HG03025 (cell line): ENCODE measurements around the gene EDNRB.
A peak's percentile ranks its signal among the peaks of the same experiment; 100 is the strongest.
"Not testable (repeated sequence)": the region's sequence is repeated elsewhere in the genome, so short reads cannot be mapped to it uniquely, and the experiment has no call there.

Experiments used
- ATAC-seq: cut with Tn5 transposase; IDR thresholded peaks from one replicate; pipeline ENCODE4 v1.9.1; 2021; ENCODE audit warnings: mild to moderate bottlenecking, moderate library complexity; ENCODE audit not compliant: unreplicated experiment, low FRiP score

The EDNRB gene

DNA sequence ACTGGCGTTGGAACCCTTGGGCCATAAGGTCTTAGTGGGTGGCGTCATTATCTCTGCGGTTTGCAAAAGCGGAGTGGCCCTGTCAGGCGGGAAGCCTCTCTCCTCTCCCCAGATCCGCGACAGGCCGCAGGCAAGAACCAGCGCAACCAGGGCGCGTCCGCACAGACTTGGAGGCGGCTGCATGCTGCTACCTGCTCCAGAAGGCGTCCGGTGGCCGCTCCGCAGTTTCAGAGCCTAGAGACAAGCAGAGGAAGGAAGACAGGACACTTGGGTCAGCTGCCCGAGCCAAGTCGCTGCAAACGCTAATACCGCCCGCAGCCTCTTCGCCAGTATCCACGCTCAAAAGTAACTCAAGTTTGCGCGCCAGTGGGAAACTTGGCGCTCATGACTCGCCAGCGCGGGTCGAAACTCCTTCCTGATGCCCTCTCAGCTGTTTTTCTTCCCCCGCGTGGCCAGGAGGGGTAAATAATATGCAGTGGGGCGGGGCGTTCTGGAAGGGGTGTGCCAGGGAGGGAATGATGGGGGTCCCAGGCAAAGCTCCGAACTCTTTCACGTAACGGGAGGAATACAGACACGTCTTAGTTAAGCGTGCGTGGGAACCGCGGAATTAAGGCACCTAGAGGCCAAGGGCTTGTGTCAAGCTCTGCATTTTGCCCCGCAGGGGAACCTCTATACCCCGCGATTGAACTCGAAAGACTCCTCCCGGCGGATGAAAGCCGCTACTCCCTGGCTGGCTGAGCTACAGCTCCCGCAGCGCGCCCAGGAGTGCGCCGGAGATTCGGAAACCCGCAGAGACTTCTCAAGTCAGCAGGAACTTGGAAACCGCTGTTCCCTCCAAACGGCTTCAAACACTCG, at the start of gene EDNRB:
Gene EDNRB, minus strand, starts transcription at position 441 of the 855 bp plus-strand sequence. Its CDS starts 258 bp downstream, at position 183.
- no peak for ATAC-seq

DNA sequence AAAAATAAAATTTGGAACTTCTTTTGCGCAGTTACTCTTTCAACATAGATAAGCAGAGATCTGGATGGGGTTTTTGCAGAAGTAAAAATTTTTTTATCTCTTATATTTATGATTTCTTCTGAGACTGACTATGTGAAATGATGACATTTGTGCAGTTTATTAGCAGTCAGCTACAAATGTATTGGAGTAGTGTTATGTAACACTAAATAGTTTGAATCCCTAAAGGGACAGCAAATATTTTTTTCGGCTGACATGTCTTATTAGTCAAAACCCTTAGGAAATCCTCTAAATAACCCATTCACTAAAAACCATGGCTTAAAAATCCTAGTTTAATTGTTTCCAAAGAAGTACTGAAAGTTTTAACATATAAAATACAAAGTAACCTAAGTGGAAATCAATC, 48.0 kb upstream of the EDNRB start:
- no peak for ATAC-seq

DNA sequence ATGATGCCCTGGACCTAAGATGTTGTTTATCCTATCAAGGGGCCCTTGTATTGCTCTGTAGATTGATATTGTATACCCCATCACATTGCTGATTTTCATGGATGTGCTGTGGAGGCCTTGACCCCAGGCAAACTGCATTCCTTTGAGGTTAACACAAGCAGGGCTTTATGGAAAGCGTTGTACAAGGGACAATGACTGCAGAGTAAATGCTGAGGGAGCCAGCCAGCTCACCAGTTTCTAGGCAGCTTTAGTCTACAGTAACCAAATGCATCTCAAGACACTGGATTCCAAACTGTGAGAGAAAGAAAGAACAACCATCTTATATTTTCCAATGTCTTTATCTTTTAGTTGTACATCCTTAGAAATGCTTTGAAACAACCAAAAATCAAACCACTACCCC, 34.1 kb upstream of the EDNRB start:
- no peak for ATAC-seq

DNA sequence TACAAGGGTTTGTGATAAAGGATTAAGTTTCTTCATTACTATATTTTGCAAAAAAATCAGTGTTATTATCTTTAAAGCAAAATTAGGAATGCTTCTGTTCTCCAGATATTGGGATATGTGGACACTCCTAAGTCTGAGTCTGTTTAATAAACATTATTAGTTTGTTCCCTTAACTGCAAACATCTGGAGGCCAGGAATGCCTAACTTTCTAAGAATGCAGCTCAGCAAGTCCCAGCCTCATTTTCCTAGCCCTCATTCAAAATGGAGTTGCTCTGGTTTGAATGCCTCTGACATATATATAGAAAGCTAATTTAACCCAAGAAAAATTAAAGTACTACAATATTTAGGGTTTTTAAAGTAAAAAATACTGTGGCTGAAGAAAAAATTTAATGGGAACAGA, 33.6 kb upstream of the EDNRB start:
- no peak for ATAC-seq

DNA sequence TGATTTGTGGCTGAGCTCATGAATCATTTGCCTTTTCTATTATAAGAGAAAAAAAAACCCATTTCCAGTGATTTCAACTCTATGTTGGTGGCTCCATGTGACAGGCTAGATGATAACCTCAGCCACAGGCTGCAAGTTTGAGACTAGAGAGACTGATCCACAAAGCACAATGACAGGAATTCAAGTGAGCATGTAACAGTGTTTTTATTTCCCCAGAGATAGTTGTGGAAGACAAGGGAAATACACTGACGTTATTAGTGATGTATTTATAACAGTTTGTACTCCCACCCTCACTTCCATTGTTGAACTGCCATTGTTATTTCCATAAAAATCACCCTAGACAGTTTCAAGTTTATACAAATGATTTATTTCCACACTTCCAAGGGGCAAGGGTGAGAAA, 27.9 kb upstream of the EDNRB start:
- no peak for ATAC-seq

DNA sequence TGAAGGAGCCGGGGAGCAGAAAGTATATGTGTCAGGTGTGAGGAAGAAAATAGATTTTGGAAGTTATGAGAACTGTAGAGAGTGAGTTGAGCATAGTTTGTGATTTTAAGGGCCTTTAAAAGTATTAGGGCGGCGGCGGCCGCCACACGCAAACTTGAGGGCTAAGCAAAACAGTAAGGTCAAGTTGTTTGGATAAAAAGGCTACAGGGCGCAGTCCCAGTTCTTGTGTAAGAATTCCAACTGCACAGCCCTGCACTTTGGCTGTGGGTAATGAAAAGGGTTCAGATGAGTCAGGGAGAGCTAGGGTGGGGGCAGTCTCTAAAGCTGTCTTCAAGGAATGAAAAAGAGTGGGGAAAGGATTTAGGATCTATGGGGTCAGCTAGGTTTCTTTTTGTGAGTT, 16.4 kb upstream of the EDNRB start:
- ATAC-seq = not testable (repeated sequence)

GRCh38 chr13:77930430-77930829, 11.8 kb upstream of the EDNRB start:
- no peak for ATAC-seq

DNA sequence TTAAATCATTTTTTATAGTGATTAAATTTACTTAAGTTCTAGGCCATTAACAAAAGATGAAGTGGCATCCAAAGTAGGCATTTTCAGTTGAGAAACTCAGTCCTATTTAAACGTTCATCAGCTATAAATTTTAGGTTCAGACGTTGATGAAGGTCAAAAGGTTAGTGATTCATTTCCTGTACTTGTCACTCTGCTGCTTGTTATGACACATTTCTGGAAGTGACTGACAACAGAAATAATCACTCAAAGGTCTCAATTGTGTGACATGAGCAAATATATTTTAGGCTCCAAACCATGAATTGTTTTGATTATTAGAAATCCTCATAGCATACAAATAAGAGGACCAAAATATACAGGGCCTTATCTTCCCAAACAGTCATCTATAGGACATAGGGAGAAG, 10.3 kb upstream of the EDNRB start:
- peak; percentile 63 for ATAC-seq

DNA sequence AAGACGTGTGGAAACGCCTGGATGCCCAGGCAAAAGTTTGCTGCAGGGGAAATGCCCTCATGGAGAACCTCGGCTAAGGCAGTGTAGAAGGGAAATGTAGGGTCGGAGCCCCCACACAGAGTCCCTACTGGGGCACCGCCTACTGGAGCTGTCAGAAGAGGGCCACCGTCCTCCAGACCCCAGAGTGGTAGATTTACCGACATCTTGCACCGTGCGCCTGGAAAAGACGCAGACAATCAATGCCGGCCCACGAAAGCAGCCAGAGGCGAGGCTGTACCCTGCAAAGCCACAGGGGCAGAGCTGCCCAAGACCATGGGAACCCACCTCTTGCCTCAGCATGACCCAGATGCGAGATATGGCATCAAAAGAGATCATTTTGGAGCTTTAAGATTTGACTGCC, 7.0 kb upstream of the EDNRB start:
- ATAC-seq = no peak

GRCh38 chr13:77919921-77920294, 1.3 kb upstream of the EDNRB start:
- ATAC-seq = no peak

DNA sequence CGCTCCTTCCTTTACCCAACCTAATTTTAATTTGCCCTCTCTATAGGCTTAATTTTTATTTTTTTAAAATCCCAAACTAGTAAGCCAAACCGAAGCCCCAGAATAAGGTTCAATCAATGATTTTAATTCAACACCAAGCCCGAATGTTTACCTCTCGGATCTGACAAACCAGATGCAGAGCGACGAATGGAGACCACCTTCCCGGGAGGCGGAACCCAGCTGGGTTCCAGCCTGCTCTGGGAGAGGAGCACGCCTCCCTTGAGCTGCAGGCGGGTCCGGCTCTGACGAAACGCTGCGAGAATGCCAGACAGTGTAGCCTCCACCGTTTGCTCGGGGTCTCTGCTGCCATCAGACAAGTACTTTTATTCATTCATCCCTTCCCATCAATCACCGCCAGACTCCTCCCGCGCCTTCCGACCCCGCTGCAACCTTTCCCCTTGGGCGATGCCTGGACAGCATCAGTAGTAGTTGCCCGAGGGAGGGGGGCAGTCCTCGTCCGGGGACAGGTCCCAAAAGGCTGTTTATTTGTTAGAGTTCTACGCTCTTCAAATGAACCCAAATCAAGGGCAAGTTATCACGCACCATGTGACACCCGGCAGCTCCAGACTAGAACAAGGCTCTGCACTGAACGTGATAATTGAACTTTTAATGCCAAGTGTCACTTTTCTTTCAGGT, 752 bp upstream of the EDNRB start:
- ATAC-seq = no peak

DNA sequence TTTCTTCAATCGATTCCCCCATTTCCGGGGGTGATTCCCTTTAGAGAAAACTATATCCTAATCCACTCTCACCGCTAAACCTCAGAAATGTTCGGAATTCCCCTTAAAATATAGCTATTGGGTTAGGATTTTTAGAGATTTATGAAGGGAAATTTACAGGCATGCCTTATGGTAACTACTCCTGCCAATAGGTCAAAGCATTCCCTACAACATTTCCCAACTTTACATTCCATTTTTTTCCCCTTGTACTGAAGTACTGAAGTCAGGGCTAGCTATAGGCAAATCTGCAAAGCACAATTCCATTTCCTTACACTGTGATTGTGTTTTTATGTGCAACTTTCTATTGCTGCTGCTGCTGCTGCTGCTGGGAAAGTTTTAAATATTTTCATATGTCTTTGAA, 2.1 kb downstream of the EDNRB start:
- no peak for ATAC-seq

- ATAC-seq = no peak
Measured at GRCh38 chr13:77915686-77916085, 2.9 kb downstream of the EDNRB start.

DNA sequence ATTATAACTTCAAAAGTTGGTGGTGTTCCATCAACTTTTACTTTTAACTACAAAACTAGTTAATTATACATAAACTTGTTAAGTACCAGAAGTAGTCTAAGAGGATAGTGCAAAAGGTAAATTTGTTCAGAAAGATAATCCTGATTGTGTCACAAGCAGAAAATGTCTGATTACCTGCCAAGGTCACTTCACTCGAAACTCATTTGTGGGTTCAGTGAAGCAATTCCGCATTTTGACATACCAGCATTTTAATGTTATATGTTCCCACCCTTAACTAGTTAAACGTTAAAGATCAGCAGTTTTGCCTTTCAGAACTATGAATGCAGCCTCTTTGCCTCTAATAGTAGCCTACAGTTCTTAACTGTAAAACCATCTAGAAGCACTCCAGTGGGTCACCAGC, 5.6 kb downstream of the EDNRB start:
- ATAC-seq = no peak

GRCh38 chr13:77911751-77912150, 6.9 kb downstream of the EDNRB start:
- no peak for ATAC-seq

- ATAC-seq = no peak
Measured at GRCh38 chr13:77909827-77910226, 8.8 kb downstream of the EDNRB start.

DNA sequence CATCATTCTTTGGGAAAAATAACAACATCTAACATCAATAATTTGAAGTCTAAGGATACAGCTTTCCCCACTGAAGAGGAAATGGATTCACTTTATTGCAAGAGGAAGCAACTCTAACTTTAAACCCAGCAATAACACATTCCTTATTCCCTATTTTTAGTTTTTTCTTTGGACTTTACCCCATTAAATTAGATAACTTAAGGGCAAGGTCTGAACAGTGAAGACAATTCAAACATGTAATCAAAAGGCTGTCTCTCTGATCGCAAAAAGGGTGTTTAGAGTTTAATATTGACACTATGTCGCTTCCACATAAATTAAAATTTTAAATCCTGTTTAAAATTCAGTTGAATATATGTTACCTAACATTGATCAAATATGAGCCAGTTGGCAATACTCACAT, 10.1 kb downstream of the EDNRB start:
- no peak for ATAC-seq

- ATAC-seq = no peak
Measured at GRCh38 chr13:77907666-77908341, 10.8 kb downstream of the EDNRB start.

GRCh38 chr13:77904031-77904430, 14.6 kb downstream of the EDNRB start:
- no peak for ATAC-seq

GRCh38 chr13:77903435-77903834, 15.2 kb downstream of the EDNRB start:
- no peak for ATAC-seq

GRCh38 chr13:77902319-77902963, 16.2 kb downstream of the EDNRB start:
- ATAC-seq = no peak
